ENCODE results near the gene SELENOM.

Gene SELENOM

DNA sequence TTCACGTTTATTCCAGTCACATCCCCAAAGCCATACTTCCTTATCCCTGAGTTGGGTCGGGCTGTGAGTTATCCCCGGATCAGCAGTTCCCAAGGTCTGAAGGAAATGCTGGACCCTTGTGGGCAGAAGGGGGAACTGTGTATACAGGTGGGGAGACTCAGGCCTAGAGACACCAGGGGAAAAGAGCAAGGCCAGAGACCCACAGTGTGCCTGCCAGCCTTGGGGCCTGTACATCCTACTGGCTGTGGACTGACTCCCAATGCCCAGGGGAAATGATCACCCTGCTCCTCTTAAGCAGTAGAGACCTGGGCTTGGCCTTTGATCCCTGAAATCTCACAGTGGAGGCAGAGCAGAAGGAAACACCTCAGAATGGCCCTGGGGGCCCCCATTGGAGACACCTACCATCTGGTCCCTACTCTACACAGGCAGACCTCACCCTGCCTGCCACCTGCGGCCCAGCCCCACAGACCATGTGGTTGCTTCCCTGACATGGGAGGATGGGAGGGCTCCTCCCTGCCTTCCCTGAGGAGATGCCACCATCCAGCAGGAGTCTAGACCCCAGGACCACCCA lies 1.3 kb downstream of the SELENOM start:
- TF ChIP-seq, protein P1, sequence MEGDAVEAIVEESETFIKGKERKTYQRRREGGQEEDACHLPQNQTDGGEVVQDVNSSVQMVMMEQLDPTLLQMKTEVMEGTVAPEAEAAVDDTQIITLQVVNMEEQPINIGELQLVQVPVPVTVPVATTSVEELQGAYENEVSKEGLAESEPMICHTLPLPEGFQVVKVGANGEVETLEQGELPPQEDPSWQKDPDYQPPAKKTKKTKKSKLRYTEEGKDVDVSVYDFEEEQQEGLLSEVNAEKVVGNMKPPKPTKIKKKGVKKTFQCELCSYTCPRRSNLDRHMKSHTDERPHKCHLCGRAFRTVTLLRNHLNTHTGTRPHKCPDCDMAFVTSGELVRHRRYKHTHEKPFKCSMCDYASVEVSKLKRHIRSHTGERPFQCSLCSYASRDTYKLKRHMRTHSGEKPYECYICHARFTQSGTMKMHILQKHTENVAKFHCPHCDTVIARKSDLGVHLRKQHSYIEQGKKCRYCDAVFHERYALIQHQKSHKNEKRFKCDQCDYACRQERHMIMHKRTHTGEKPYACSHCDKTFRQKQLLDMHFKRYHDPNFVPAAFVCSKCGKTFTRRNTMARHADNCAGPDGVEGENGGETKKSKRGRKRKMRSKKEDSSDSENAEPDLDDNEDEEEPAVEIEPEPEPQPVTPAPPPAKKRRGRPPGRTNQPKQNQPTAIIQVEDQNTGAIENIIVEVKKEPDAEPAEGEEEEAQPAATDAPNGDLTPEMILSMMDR (IDR thresholded peaks at IDR 0.05; ENCODE audit: low read depth, low read length): no peak
- peak overlapping the region; percentile 89 for H3K4me3 ChIP-seq (ENCODE audit: low read depth, low read length)

DNA sequence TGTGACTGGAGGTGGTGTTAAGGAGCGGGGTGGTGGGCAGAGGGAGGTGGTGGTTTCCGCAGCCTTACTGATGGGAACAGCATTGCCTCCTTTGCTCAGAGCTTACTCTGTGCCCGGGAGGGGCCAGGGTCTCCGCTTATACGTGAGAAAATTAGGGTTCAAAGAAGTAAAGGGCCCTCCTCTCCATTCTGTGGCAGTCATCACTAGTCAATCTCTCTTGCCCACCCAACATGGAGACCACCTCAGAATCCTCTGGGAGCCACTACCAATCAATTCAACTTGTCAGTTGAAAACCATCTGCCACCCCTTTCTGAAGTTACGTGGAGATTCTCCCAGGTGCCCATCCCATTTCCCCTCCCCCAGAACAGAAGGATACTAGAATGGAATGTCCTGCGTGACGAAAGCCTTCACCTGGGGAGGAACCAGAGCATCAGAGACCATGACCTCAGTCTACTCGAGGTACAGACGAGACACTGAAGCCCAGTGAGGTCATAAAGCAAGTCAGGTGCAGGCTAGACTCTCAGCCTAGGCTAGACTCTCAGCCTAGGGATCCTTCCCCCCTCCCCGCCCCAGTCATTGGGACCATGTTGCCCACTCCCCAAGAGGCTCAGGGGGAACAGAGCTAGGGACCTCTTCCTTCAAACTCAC lies 2.0 kb downstream of the SELENOM start:
- H3K4me3 ChIP-seq (ENCODE audit: low read depth, low read length): peak overlapping the region; percentile 89
- TF ChIP-seq, protein P1 (IDR thresholded peaks at IDR 0.05; ENCODE audit: low read depth, low read length): no peak

DNA sequence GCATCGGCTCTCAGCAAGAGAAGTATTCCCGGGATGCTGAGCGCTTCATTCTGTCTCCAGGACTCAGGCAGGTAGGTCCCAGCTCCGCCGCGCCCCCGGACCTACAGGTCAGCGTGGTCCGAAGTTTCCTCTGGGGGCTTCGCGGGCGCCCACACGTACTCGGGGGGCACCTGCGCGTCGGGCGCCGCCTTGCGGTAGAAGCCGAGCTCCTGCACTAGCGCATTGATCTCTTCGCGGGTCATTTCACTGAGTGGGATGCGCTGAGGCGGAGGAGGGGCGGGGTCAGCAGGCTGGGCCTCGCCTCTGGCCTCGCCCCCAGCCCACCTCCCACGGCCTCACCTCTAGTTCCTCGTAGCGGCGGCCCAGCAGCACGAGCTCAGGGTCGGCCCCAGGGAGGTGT lies 2.5 kb downstream of the SELENOM start:
- TF ChIP-seq, protein P1 (IDR thresholded peaks at IDR 0.05; ENCODE audit: low read depth, low read length): no peak

DNA sequence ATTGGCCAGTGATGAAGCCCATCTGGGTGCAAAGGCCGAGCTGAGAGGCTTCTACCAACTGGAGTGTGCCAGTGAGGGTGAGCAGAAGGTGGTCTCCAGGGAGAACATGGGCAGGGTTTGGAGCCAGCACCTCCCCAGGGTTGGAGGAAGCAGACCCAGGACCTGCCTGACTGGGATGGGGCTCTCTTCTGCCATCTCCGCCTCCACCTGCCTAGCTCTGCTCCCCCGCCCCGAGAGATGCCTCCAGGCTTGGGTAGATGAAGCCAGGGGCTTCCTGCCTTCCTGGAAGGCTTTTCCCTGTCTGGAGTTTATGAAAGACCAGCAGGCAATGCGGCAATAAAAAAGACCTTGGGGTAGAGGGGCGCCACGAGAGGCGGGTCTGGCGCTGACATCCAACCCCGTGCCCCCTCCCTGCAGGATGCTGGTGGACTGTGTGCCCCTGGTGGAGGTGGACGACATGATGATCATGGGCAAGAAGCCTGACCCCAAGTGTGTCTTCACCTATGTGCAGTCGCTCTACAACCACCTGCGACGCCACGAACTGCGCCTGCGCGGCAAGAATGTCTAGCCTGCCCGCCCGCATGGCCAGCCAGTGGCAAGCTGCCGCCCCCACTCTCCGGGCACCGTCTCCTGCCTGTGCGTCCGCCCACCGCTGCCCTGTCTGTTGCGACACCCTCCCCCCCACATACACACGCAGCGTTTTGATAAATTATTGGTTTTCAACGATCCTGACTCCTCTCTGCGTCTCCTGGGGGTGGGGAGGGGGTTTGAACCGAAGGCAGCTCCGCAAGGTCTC lies 3.3 kb downstream of the SELENOM start:
- TF ChIP-seq, protein P1 (IDR thresholded peaks at IDR 0.05; ENCODE audit: low read depth, low read length): no peak
- no peak overlapping the region for H3K4me3 ChIP-seq (ENCODE audit: low read depth, low read length)

More for the DNA sequence above, 2.5 kb downstream of the SELENOM start:
- no peak overlapping the region for H3K4me3 ChIP-seq (ENCODE audit: low read depth, low read length)

DNA sequence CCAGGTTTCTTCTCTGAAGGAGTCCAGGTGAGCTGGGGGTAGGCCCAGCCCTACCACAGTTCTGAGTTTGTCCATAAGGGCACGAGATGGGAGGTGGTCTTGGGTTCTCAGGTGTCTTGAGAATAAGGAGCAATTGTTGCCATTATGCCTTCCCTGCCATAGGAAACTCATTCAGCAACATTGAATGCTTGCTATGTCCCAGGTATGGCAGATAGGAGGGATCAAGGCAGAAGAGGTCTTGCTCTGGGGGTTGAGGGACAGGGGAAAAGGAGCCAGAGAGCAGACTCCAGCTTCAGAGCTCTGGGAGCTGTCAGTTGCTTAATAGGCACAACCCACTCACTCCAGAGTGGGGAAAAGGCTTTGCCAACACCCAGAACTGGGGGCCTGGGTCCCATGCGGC lies 4.3 kb downstream of the SELENOM start:
- TF ChIP-seq, protein P1 (IDR thresholded peaks at IDR 0.05; ENCODE audit: low read depth, low read length): no peak
- H3K4me3 ChIP-seq (ENCODE audit: low read depth, low read length): no peak overlapping the region

DNA sequence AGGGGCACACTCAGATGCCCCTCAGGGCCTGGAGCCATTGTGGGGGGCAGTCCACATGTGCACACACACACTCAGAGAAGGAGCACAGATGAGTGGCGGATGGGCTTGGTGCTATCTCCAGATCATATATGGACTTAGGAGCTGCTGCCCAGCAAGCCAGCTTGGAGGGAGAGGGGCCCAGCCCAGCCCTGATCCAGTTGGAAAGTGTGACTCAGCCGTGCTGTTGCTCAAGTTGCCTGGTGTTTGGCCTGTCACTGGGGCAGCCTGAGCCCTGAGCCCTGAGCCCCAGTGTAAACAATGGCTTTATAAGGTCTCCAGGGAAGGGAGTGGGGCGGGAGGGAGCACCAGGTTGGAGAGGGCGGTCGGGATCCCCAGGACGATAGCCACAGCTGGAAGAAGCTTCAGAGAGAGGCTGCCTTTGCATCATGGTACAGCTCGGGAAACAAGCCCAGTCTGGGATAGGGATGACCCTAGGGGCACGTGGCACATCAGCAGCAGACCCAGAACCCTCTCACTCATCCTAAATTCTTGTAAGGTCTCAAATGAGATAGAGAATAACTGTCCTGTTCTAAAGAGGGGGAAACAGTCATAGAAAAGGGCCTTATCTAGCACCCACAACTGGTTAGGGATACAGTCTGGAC lies 4.8 kb downstream of the SELENOM start:
- TF ChIP-seq, protein P1 (IDR thresholded peaks at IDR 0.05; ENCODE audit: low read depth, low read length): no peak
- no peak overlapping the region for H3K4me3 ChIP-seq (ENCODE audit: low read depth, low read length)
